GM18505 (cell line): Measurements from ENCODE around the gene PRG2.

Experiments
- ATAC-seq: cut with Tn5 transposase; IDR thresholded peaks from one replicate; pipeline ENCODE4 v1.9.1; 2021; ENCODE audit not compliant: unreplicated experiment
- POLR2A ChIP-seq: IDR thresholded peaks from 4 replicates; pipeline ENCODE4 v1.6.1; 2011; ENCODE audit warnings: borderline replicate concordance; ENCODE audit not compliant: insufficient read depth, insufficient read length; ENCODE audit errors: extremely low read depth

Gene PRG2

GRCh38 chr11:57379732-57380131, 10.7 kb downstream of the PRG2 start:
- TF ChIP-seq POLR2A: no peak
- ATAC-seq: no peak

GRCh38 chr11:57378186-57378585, 12.3 kb downstream of the PRG2 start:
- no peak for ATAC-seq
- no peak for TF ChIP-seq POLR2A

GRCh38 chr11:57377107-57377506, 13.3 kb downstream of the PRG2 start:
- TF ChIP-seq POLR2A: no peak

GRCh38 chr11:57376095-57377090, 14.1 kb downstream of the PRG2 start:
- ATAC-seq: no peak
- no peak for TF ChIP-seq POLR2A

More at GRCh38 chr11:57377107-57377506, 13.3 kb downstream of the PRG2 start:
- no peak for ATAC-seq

- no peak for ATAC-seq
- no peak for TF ChIP-seq POLR2A
These were observed 15.0 kb downstream of the PRG2 start for GRCh38 chr11:57375490-57375889.

GRCh38 chr11:57374966-57375365, 15.5 kb downstream of the PRG2 start:
- ATAC-seq: no peak
- TF ChIP-seq POLR2A: no peak

- TF ChIP-seq POLR2A: no peak
- ATAC-seq: no peak
These were observed 17.3 kb downstream of the PRG2 start for GRCh38 chr11:57373146-57373545.

- ATAC-seq: no peak
- no peak for TF ChIP-seq POLR2A
These were observed 19.5 kb downstream of the PRG2 start for GRCh38 chr11:57370941-57371340.

GRCh38 chr11:57370251-57370650, 20.2 kb downstream of the PRG2 start:
- no peak for ATAC-seq
- no peak for TF ChIP-seq POLR2A

- TF ChIP-seq POLR2A: no peak
- ATAC-seq: no peak
These were observed 21.6 kb downstream of the PRG2 start for GRCh38 chr11:57368845-57369232.

- TF ChIP-seq POLR2A: no peak
- ATAC-seq: no peak
These were observed 22.2 kb downstream of the PRG2 start for GRCh38 chr11:57368106-57368844.

GRCh38 chr11:57364851-57365660, 25.4 kb downstream of the PRG2 start:
- TF ChIP-seq POLR2A: no peak
- ATAC-seq: no peak
